H1 (cell line): ENCODE measurements around the gene RHO. TPM values are rescaled to one million over a fixed set of nuclear protein-coding genes. Genes with fewer than 3 reads are reported as not detected.
"Not testable (repeated sequence)": the region's sequence is repeated elsewhere in the genome, so short reads cannot be mapped to it uniquely, and the experiment has no call there.

Experiments
- CTCF ChIA-PET: fragments of 300-600 bp; sonication (Branson Sonifier 250); formaldehyde crosslinking; loops from one replicate; lab custom pipeline; 2021; ENCODE audit not compliant: partially characterized antibody; lab: Charles Lee
- POLR2A ChIA-PET: fragments of 300-600 bp; sonication (Branson Sonifier 250); formaldehyde crosslinking; loops from one replicate; lab custom pipeline; 2021; ENCODE audit warnings: inconsistent platforms; ENCODE audit not compliant: partially characterized antibody; lab: Charles Lee
- DNase-seq, 2 experiments: peaks; one replicate each; pipeline versions ENCODE4 v3.0.0 to v3.0.0-alpha.2; 2010 to 2022; ENCODE audit warnings: low spot score in 2 of 2, low read depth in 1 of 2, mixed read lengths in 1 of 2
- FAIRE-seq: peaks from 2 replicates; lab custom pipeline; 2011; peaks lifted over from hg19 to GRCh38; lab: Jason Lieb, UNC
- H2AFZ ChIP-seq: 2 replicates; pipeline ENCODE4 v1.8.1; 2012; ENCODE audit warnings: low read length, inconsistent platforms
- H2AK5ac ChIP-seq: 2 replicates; pipeline ENCODE4 v1.6.1; 2013; ENCODE audit warnings: low read depth, low read length
- H2BK120ac ChIP-seq: replicated peaks from 2 replicates; pipeline ENCODE3; 2013; ENCODE audit warnings: low read depth, low read length, inconsistent platforms
- H2BK12ac ChIP-seq: 2 replicates; pipeline ENCODE4 v1.6.1; 2013; ENCODE audit warnings: low read depth, low read length
- H2BK15ac ChIP-seq: 2 replicates; pipeline ENCODE4 v1.6.1; 2013; ENCODE audit warnings: low read length
- H2BK20ac ChIP-seq: 2 replicates; pipeline ENCODE4 v1.6.1; 2013; ENCODE audit warnings: low read length
- H2BK5ac ChIP-seq: 2 replicates; pipeline ENCODE4 v1.6.1; 2013; ENCODE audit warnings: low read depth, low read length
- H3K14ac ChIP-seq: 2 replicates; pipeline ENCODE4 v1.6.1; 2013; ENCODE audit warnings: inconsistent platforms; ENCODE audit not compliant: insufficient read length
- H3K18ac ChIP-seq: 2 replicates; pipeline ENCODE4 v1.6.1; 2013; ENCODE audit warnings: low read length; ENCODE audit errors: extremely low read depth
- H3K23ac ChIP-seq: 2 replicates; pipeline ENCODE4 v1.6.1; 2013; ENCODE audit warnings: inconsistent platforms; ENCODE audit not compliant: insufficient read length
- H3K23me2 ChIP-seq: 2 replicates; pipeline ENCODE4 v1.6.1; 2013; ENCODE audit warnings: low read depth, low read length
- H3K27ac ChIP-seq: 2 replicates; pipeline ENCODE4 v1.6.1; 2011; ENCODE audit warnings: low read depth, low read length, inconsistent platforms
- H3K27me3 ChIP-seq, 4 experiments: replicated peaks in 1 of 4; 1 replicate in 1 of 4; 2 replicates in 3 of 4; pipeline versions ENCODE4 v1.6.1 to v1.8.1; 2011 to 2013; ENCODE audit warnings: low read length in 3 of 4, mild to moderate bottlenecking in 3 of 4, inconsistent platforms in 2 of 4, mixed read lengths in 2 of 4, moderate library complexity in 1 of 4; ENCODE audit not compliant: control insufficient read depth in 3 of 4, insufficient read depth in 3 of 4; ENCODE audit errors: extremely low read depth in 1 of 4
- H3K36me3 ChIP-seq, 4 experiments: 2 replicates each; pipeline versions ENCODE4 v1.6.1 to v1.8.1; 2011 to 2013; ENCODE audit warnings: mild to moderate bottlenecking in 4 of 4, low read length in 3 of 4, moderate library complexity in 2 of 4, control low read depth in 1 of 4, inconsistent platforms in 1 of 4; ENCODE audit not compliant: insufficient read depth in 4 of 4, control insufficient read depth in 2 of 4
- H3K4ac ChIP-seq: replicated peaks from 2 replicates; pipeline ENCODE3; 2013; ENCODE audit warnings: low read length, low read depth, mixed read lengths, inconsistent platforms; ENCODE audit not compliant: insufficient read length
- H3K4me1 ChIP-seq, 4 experiments: replicated peaks in 1 of 4; 1 replicate in 1 of 4; 2 replicates in 3 of 4; pipeline versions ENCODE4 v1.6.1 to v1.8.1; 2011 to 2013; ENCODE audit warnings: low read length in 3 of 4, inconsistent platforms in 2 of 4, mixed read lengths in 1 of 4; ENCODE audit not compliant: insufficient read depth in 4 of 4, control insufficient read depth in 3 of 4
- H3K4me2 ChIP-seq, 2 experiments: 2 replicates each; pipeline versions ENCODE4 v1.6.1 to v1.8.1; 2011 to 2013; ENCODE audit warnings: low read depth in 2 of 2, low read length in 2 of 2, control low read depth in 1 of 2, inconsistent platforms in 1 of 2, mild to moderate bottlenecking in 1 of 2; ENCODE audit not compliant: insufficient read depth in 1 of 2
- H3K4me3 ChIP-seq, 4 experiments: fragments of 200-600, 300-600 bp in 1 of 4; sonication (generic), shearing (Covaris generic), sonication (Bioruptor Twin) in 1 of 4; 2 replicates each; pipeline versions ENCODE4 v1.5.1 to v1.8.1; 2011 to 2016; ENCODE audit warnings: low read length in 4 of 4, low read depth in 3 of 4, control low read depth in 2 of 4, inconsistent platforms in 2 of 4, mild to moderate bottlenecking in 2 of 4, mixed read lengths in 1 of 4, moderate library complexity in 1 of 4; ENCODE audit not compliant: insufficient read depth in 2 of 4; ENCODE audit errors: extremely low read depth in 1 of 4
- H3K56ac ChIP-seq: replicated peaks from 2 replicates; pipeline ENCODE3; 2013; ENCODE audit warnings: low read depth, mild to moderate bottlenecking, mixed read lengths, low read length, inconsistent platforms; ENCODE audit not compliant: insufficient read length
- H3K79me1 ChIP-seq: 2 replicates; pipeline ENCODE4 v1.6.1; 2013; ENCODE audit warnings: low read depth, low read length, control low read depth
- H3K79me2 ChIP-seq, 2 experiments: 2 replicates each; pipeline versions ENCODE4 v1.6.1 to v1.8.1; 2012 to 2013; ENCODE audit warnings: low read length in 2 of 2, mild to moderate bottlenecking in 2 of 2, inconsistent platforms in 1 of 2; ENCODE audit not compliant: insufficient read depth in 2 of 2, control insufficient read depth in 1 of 2
- H3K9ac ChIP-seq, 4 experiments: replicated peaks in 1 of 4; 1 replicate in 1 of 4; 2 replicates in 3 of 4; pipeline versions ENCODE4 v1.6.1 to v1.8.1; 2011 to 2013; ENCODE audit warnings: low read depth in 3 of 4, low read length in 3 of 4, control low read depth in 2 of 4, mild to moderate bottlenecking in 2 of 4, moderate library complexity in 2 of 4, inconsistent platforms in 1 of 4; ENCODE audit errors: extremely low read depth in 1 of 4
- H3K9me3 ChIP-seq, 2 experiments: 2 replicates each; pipeline versions ENCODE4 v1.6.1 to v1.8.1; 2012 to 2013; ENCODE audit warnings: mild to moderate bottlenecking in 2 of 2, moderate library complexity in 2 of 2, control low read depth in 1 of 2, inconsistent platforms in 1 of 2, low read depth in 1 of 2, low read length in 1 of 2, mixed read lengths in 1 of 2; ENCODE audit not compliant: insufficient read depth in 2 of 2
- H4K20me1 ChIP-seq, 2 experiments: replicated peaks in 1 of 2; 2 replicates each; pipeline versions ENCODE3 to v1.8.1; 2011 to 2013; ENCODE audit warnings: inconsistent platforms in 2 of 2, low read length in 2 of 2, mild to moderate bottlenecking in 1 of 2; ENCODE audit not compliant: insufficient read depth in 2 of 2, control insufficient read depth in 1 of 2
- H4K5ac ChIP-seq: 2 replicates; pipeline ENCODE4 v1.6.1; 2013; ENCODE audit warnings: low read length, low read depth, mixed read lengths, inconsistent platforms; ENCODE audit not compliant: insufficient read length
- H4K8ac ChIP-seq: 2 replicates; pipeline ENCODE4 v1.8.0; 2013; ENCODE audit warnings: mild to moderate bottlenecking, moderate library complexity, low read length, inconsistent platforms; ENCODE audit not compliant: insufficient read depth; ENCODE audit errors: extremely low read depth
- H4K91ac ChIP-seq: replicated peaks from 2 replicates; pipeline ENCODE3; 2013; ENCODE audit warnings: low read length, mixed read lengths, inconsistent platforms; ENCODE audit not compliant: insufficient read length
- WGBS, 2 experiments: shearing (Covaris generic) in 1 of 2; methylation state at CpG; one replicate each; pipeline versions ENCODE4 v1.1.6 to v1.1.7; 2013 to 2015; ENCODE audit warnings: low lambda C conversion rate in 2 of 2, mixed read lengths in 2 of 2, inconsistent platforms in 1 of 2, low coverage in 1 of 2, missing lambda C conversion rate in 1 of 2; ENCODE audit not compliant: insufficient replicate concordance in 2 of 2, insufficient coverage in 1 of 2, insufficient read length in 1 of 2; ENCODE audit errors: extremely low coverage in 1 of 2, missing lambda C conversion rate in 1 of 2; 5-methylcytosine and 5-hydroxymethylcytosine counted together
- polyA plus RNA-seq, 7 experiments: library from polyadenylated mRNA; depleted of rRNA in 3 of 7; stranded (reverse) in 5 of 7; unstranded in 2 of 7; fragments of >200 nt in 5 of 7; fragments of 200-250 nt in 2 of 7; gene quantifications; 1 replicate in 5 of 7; 2 replicates in 1 of 7; 4 replicates in 1 of 7; pipeline versions ENCODE4 v1.2.1 to v1.2.3, GENCODE V29; 2011 to 2013; ENCODE audit warnings: missing spikeins in 2 of 7, mixed read lengths in 2 of 7
- total RNA-seq: library from RNA; stranded (reverse); fragmentation: NEBNext Ultra II Directional; extraction: Animal tissue kit (Norgen Biotek cat#: 25700); gene quantifications from 2 replicates; pipeline ENCODE4 v1.2.1, GENCODE V29; 2021

The RHO gene
- total and polyA plus RNA-seq, 2 of the 8 experiments (the other 6 are each of a cell fraction or from before 2014, with no cell fraction given) = not detected

DNA sequence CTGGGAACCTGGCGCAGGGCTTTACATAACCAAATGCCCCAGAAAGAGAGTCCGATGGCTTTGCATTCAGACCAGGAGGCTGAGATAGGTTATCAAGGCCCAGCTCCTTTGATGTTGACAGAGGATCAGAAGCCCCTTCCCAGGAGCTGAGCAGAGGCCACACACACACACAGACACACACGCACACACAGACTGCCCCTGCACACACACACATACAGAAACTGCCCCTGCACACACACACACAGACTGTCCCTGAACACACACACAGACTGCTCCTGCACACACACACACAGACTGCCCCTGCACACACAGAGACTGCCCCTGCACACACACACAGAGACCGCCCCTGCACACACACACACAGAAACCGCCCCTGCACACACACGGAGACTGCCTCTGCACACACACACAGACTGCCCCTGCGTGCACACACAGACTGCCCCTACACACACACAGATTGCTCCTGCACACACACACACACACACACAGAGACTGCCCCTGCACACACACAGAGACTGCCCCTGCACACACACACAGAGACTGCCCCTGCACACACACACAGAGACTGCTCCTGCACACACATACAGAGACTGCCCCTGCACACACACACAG lies 12.5 kb upstream of the RHO start:
- H4K8ac ChIP-seq = not testable (repeated sequence)
- CTCF ChIA-PET = interaction anchor here (1.5 kb wide), 1 partner anchor 112 kb away, joined by 4 read pairs; no protein-coding TSS in a partner anchor

More for the DNA sequence above, 12.5 kb upstream of the RHO start:
- H2AFZ ChIP-seq, H4K20me1 ChIP-seq, H3K14ac ChIP-seq, H3K4me3 ChIP-seq, H2BK120ac ChIP-seq, H3K56ac ChIP-seq, DNase-seq, H3K18ac ChIP-seq, H3K27me3 ChIP-seq, H4K5ac ChIP-seq, POLR2A ChIA-PET, H3K4me1 ChIP-seq, H3K4me2 ChIP-seq, H3K79me2 ChIP-seq, H3K27ac ChIP-seq, H3K4ac ChIP-seq, H4K91ac ChIP-seq, H3K23me2 ChIP-seq, H3K9me3 ChIP-seq, H2BK15ac ChIP-seq, H2BK5ac ChIP-seq, H2BK20ac ChIP-seq, H3K9ac ChIP-seq, H2AK5ac ChIP-seq, H2BK12ac ChIP-seq, H3K79me1 ChIP-seq, H3K23ac ChIP-seq, H3K36me3 ChIP-seq, FAIRE-seq: not testable (repeated sequence)
- 85% methylated on average over 7 of the region's 7 CpGs; no CpG with 5 or more reads in 1 of the 2 experiments for WGBS, 2 experiments
